HG03103 (cell line): ENCODE measurements around the gene OASL.
"Not testable (repeated sequence)": the region's sequence is repeated elsewhere in the genome, so short reads cannot be mapped to it uniquely, and the experiment has no call there.

Experiments used
- ATAC-seq: cut with Tn5 transposase; IDR thresholded peaks from one replicate; pipeline ENCODE4 v1.9.1; 2021; ENCODE audit warnings: low read depth; ENCODE audit not compliant: unreplicated experiment

Gene OASL

GRCh38 chr12:121060149-121061001, 21.3 kb upstream of the OASL start:
- ATAC-seq: peak; percentile 74

GRCh38 chr12:121059031-121059898, 20.2 kb upstream of the OASL start:
- no peak for ATAC-seq

GRCh38 chr12:121057794-121058193, 18.7 kb upstream of the OASL start:
- no peak for ATAC-seq

- ATAC-seq: no peak
Observed at GRCh38 chr12:121053706-121054105, 14.7 kb upstream of the OASL start.

- no peak for ATAC-seq
Observed at GRCh38 chr12:121050725-121051124, 11.7 kb upstream of the OASL start.

GRCh38 chr12:121048442-121048841, 9.4 kb upstream of the OASL start:
- ATAC-seq: no peak

- ATAC-seq: not testable (repeated sequence)
Observed at GRCh38 chr12:121047400-121047799, 8.4 kb upstream of the OASL start.

- ATAC-seq: no peak
Observed at GRCh38 chr12:121043067-121043466, 4.0 kb upstream of the OASL start.

- ATAC-seq: no peak
Observed at GRCh38 chr12:121036810-121037326, 2.2 kb downstream of the OASL start.

- no peak for ATAC-seq
Observed at GRCh38 chr12:121034616-121035305, 4.3 kb downstream of the OASL start.

- no peak for ATAC-seq
Observed at GRCh38 chr12:121033625-121034349, 5.3 kb downstream of the OASL start.

GRCh38 chr12:121030576-121031212, 8.4 kb downstream of the OASL start:
- ATAC-seq: no peak

GRCh38 chr12:121026274-121027045, 12.6 kb downstream of the OASL start:
- no peak for ATAC-seq

GRCh38 chr12:121025442-121026226, 13.4 kb downstream of the OASL start:
- ATAC-seq: no peak

GRCh38 chr12:121023799-121024198, 15.2 kb downstream of the OASL start:
- no peak for ATAC-seq

- ATAC-seq: no peak
Observed at GRCh38 chr12:121022713-121023112, 16.3 kb downstream of the OASL start.

- no peak for ATAC-seq
Observed at GRCh38 chr12:121021754-121022153, 17.3 kb downstream of the OASL start.
